Activated CD4-positive, alpha-beta T cell treated with anti-CD3 and anti-CD28 coated beads for 4 hours (primary cell): ENCODE data around the gene MYH6.
"Not testable (repeated sequence)": the region's sequence is repeated elsewhere in the genome, so short reads cannot be mapped to it uniquely, and the experiment has no call there.

Experiments
- DNase-seq, 2 donors: peaks; one replicate each; pipeline ENCODE4 v3.0.0-alpha.2; 2020

MYH6 gene

DNA sequence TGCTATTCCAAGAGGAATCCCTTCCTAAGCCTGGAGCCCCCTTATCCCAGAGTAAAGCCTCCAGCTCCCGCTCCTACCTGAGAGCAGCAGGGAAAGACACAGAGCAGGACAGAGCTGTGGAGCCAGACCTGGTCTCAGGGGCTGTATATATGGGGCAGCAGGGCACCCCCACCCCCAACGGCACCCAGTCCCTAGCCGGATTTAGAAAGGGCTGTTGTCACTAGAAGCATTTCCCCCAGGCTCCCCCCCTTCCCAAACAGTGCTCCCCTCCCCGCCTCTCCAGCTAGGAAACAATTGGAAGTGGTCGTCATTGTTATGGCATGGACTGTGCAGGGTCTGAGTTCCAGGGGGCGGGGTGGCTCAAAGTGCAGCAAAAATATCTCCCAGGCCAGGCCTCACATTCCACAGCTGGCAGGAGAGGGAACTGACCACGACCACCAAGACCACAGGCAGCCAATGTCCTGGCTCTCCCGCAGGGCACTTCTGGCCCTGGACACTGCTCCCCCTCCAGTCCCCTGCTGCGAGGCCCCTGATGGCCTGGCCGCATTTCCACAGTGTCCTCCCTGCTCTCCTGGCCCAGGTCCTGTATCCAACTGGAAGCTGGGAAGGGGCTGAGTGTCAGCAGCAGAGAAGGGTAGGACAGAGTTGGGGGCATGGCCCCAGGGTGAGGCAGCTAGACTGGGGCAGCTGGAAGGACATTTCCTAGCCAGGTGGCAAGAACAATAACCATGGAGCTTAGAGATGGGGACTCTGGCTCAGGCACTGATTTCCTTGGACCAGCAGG is 27.7 kb upstream of the MYH6 start, which contains the start of gene MYH7:
MYH7 (minus strand) TSS at position 118 of the 784 bp plus-strand sequence. CDS start 1,928 bp downstream, outside the sequence.
- DNase-seq: no peak

DNA sequence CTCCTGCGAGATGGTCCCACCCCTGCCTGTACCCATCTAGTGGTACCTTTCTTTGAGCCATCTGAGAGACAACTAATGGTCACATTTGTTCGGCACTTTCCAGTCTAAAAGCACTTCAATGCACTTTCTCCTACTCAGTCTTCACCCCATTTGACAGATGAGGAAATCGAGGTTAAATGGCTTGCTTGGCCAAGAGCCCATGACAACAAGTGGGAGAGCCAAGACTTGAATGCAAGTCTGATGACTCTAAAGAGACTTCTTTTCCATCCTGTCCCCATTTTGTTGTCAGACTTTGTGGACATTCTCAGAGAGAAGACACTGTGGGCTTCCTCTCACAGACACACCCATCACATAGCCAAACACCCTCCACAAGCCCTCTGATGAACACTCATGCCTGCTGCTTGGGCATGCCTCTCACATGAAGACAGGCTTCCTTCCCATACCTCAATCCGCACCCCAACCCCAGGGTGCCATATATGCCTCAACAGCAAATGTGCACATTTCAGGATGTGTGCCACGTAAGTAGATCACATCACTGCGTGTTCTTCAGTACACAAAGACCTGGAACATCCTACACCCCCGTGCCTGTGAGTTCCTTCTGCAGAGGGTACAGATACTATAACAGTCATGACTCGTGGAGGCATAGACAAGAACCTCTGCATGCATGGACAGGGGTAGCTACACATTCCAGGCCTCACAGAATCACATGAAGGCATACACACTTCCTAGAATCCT is 26.6 kb upstream of the MYH6 start:
- DNase-seq: no peak

DNA sequence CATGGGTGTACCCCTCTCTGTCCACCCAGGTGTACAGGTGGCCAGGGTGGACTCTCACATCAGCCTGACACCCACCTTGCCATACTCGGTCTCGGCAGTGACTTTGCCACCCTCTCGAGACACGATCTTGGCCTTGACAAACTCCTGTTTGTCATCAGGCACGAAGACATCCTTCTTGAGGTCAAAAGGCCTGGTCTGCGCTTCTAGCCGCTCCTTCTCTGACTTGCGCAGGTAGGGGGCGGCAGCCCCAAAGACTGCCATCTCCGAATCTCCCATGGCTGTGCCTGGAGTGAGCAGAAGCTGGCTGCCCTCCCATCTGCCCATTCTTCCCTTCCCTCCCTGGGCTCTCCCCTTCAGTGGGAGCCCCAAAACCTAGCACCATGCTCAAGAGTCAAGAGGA is 25.4 kb upstream of the MYH6 start:
- no peak for DNase-seq

DNA sequence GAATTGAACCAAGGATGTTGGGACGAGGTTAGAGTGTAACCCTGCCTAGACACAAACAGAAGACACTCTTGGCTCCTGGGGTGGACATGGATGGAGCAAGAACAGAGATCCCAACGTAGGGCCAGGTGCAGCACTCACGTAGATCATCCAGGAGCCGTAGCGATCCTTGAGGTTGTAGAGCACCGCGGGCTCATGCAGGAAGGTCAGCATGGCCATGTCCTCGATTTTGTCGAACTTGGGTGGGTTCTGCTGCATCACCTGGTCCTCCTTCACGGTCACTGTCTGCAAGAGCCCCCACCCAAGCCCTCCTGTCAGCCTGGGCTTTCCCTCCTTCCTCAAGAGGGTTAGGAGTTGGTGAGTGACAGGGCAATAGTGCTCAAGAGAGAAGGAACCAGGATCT is 24.9 kb upstream of the MYH6 start:
- no peak for DNase-seq

DNA sequence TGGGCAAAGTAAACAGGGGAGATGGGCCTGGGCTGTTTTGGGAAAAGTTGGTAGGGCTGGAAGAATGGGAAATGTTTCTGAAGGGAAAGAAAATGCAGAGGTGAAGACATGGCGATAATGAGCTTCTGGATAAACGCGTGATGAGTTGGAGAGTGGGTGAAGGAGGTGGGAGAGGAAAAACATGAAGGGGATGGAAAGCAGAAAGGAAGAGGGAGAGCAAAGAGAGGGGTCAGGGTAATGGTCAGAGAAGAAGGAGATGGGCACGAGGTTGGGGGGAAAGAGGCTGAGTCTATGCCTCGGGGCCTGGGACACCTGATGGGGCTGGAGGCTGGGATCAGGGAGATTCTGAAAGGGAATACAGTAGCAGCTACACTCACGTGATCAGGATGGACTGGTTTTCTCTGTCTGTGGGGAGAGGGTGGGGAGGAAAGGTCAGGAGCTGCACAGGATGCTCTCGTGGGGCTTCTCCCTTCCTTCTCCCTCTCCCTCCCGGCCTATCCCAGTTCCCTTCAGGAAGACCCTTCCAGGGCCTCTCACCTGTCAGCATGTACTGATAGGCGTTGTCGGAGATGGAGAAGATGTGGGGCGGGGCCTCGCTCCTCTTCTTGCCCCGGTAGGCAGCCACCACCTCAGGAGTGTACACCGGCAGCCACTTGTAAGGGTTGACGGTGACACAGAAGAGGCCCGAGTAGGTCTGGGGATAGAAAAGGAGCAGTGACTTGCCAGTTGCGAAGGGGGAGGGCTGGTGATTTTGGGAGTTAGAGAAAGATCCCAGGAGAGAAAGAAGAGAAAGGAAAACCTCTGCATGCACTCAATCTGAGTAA is 24.2 kb upstream of the MYH6 start:
- no peak for DNase-seq

DNA sequence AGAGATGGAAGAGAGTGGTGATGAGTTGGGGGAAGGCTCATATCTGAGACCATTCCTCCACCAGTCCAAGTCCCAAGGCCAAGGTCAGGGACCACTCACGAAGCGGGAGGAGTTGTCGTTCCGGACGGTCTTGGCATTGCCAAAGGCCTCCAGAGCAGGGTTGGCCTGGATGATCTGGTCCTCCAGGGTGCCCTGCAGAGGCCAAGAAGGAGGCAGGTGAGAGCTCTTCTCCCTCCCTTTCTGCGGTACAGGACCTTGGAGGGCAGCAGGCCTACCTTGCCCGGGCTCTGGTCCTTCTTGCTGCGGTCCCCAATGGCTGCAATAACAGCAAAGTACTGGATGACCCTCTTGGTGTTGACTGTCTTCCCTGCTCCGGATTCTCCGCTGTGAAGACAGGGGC is 23.4 kb upstream of the MYH6 start:
- DNase-seq: no peak

DNA sequence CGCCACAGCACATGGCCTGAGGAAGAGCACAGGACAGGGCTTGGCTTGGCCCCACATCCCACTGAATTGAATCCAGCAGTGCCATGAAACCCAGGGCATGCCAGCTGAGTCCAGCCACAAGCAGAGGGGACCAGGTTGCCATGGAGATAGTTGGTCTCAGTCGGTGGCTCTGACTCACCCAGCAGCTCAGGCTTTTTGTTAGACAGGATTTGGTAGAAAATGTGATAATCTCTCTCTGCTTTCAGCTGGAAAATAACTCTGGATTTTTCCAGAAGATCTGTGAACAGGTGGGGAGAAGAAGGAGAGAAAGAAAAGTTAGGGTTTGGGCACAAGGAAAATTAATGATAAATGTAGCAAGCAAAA is 22.6 kb upstream of the MYH6 start:
- no peak for DNase-seq

DNA sequence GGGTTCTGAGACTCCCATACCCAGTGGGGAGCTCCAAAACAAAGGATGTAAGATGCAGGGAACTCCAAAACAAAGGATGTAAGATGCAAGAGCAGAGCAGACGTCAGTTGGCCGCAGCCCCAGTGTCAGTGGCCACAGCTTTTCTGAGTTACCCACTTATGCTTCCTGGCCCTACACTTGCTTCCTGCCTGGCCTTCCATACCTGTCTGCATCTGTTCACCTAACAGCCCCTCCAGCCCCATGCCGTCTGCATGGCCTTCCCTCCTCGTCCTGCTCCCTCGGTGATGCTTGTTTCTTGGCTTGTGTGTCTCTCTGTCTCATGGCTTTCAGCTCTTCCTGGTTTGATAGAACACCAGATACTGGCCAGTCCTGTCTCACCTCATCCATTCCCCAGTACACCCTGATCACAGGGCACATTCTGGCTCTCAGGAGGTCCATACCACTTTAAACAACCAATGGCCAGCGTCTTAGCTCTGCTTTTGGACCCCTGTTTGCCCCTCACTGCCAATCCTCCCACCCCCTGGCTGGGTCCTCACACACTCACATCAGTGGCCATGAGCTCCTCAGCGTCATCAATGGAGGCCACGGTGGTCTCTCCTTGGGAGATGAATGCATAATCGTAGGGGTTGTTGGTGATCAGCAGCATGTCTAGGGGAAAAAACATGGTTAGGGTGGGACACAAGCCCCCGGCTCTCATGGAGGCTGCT is 22.1 kb upstream of the MYH6 start:
- DNase-seq: no peak

DNA sequence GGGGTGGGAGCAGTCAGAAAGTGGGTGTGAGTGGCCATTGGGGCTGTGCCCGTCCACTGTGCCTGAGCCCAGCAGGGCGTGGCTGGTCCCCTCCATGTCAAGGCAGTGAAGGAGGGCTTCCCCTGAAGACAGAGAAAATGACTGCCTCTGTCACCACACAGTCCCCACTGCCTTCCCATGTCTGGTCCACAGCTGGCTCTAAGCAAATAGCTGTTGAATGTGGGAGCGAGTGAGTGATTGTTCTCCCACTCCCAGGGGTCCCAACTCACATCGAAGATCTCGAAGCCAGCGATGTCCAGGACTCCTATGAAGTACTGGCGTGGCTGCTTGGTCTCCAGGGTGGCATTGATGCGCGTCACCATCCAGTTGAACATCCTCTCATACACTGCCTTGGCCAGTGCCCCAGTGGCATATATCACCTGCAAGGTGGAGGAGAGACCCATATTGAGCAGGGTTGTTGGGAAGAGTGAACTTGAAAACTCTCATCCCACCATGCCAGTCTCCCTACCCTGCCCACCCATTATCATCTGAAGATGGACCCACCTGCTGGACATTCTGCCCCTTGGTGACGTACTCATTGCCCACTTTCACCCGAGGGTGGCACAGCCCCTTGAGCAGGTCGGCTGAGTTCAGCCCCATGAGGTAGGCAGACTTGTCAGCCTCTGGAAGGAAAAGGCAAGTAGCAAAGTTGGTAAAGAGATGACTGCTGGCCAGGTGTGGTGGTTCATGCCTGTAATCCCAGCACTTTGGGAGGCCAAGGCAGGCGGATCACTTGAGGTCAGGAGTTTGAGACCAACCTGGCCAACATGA is 20.8 kb upstream of the MYH6 start:
- no peak for DNase-seq

DNA sequence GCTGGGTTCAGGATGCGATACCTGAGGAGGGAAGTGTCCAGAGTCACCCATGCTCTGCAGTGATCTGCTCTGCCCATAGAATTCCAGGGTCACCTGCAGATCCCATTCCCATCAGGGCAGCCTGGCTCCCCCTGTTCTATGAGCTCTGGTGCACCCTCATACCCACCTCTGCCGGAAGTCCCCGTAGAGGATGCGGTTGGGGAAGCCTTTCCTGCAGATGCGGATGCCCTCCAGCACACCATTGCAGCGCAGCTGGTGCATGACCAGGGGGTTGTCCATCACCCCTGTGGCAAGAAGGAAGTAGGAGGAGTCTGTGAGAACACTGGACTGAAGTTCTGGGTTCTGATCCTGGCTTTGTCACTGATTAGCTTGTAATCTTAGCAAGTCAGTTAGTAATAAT is 17.7 kb upstream of the MYH6 start:
- not testable (repeated sequence) for DNase-seq

DNA sequence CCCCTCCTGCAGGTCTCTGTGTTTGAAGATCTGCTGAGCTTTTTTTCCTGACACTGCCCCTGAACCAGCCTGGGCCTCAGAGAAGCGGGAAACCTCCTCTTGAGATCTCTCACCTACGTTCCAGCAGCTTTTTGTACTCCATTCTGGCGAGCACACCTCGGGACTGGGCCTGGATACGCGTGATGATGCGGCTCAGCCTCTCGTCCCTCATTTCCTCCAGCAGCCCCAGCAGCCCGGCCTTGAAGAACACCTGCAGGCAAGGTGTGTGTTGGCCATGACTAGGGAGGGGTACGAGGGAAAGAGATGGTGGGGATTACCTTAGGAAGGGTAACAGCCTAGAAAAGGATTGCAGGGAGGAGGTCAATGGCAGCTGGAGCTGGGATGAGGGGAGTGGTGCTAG is 17.1 kb upstream of the MYH6 start:
- no peak for DNase-seq

DNA sequence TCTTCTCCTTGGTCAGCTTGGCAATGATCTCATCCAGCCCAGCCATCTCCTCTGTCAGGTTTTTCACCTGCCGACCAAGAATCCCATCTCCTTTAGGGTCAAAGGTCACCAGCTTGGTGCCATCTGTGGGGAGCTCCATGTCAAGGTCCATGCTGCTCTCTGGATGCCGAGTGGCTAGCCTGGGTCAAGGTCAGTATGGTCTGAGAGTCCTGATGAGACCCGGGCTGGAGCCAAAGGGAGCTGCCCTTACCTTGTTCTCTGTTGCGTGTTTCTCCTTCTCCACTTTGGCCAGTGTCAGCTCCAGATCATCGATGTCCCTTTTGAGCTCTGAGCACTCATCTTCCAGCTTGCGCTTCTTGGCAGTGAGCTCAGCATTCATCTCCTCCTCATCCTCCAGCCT is 15.6 kb upstream of the MYH6 start:
- DNase-seq: no peak

DNA sequence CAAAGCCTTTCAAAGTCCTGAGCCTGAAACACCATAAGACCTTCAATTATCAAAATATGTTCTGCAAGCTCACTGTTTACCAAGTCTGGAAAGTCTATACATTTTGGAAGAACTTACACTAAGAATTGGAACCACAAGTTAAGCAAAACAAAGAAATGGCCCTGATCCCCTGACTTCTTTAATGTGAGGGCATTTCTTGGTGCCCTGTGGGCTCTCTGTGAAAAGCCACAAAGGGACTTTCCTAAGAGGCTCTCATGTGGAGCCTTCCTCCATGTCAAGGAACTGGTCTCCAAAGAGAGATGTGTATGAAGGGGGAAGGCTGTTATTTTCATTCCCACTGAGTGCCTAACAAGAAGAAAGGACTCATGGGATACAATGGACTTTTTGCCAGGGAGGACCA is 13.5 kb upstream of the MYH6 start:
- DNase-seq: no peak

DNA sequence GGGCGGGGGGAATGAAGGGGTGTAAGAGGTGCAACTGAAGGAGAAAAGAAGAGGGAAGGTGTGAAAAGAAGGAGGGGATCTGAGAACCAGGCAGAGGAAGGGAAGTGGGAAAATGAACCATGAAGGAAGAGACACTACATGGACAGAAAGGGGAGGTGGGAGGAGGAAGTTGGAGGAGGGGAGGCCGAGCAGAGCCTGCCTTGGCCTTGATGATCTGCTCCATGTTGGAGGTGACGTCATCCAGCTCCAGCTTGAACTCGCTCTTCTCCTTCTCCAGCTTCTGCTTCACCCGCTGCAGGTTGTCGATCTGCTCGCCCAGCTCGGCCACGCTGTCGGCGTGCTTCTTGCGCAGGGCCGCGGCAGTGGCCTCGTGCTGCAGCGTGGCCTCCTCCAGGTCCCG is 11.6 kb upstream of the MYH6 start:
- not testable (repeated sequence) for DNase-seq

DNA sequence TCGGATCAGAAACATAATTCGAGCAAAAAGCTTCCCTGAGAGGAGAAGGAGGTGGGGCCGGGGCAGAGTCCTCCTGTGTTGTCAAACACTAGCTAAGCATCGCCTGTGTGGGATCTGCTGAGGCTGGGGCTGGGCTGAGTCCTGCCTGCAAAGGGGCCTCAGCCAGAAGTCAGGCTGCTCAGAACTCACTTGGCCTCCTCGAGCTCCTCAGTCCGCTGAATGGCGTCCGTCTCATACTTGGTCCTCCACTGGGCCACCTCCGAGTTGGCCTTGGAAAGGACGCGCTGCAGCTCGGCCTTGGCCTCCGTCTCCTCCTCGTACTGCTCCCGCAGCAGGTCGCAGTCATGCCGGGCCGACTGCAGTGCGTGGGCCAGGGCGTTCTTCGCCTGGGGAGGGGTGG is 9.9 kb upstream of the MYH6 start:
- DNase-seq: no peak

DNA sequence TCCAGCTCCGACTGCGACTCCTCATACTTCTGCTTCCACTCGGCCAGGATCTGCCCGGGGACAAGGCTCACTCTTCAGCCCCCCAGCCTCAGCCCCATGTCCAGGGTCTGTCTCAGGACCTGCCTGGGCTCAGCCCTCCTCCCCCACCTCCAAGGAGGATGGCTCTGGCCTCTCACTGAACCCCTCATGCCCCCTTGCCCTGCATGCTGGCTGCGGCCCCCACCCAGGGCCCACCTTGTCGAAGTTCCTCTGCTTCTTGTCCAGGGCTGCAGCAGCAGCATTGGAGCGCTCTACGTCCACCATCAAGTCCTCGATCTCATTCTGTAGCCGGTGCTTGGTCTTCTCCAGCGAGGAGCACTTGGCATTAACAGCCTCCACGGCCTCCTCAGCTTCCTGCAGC is 9.2 kb upstream of the MYH6 start:
- not testable (repeated sequence) for DNase-seq

DNA sequence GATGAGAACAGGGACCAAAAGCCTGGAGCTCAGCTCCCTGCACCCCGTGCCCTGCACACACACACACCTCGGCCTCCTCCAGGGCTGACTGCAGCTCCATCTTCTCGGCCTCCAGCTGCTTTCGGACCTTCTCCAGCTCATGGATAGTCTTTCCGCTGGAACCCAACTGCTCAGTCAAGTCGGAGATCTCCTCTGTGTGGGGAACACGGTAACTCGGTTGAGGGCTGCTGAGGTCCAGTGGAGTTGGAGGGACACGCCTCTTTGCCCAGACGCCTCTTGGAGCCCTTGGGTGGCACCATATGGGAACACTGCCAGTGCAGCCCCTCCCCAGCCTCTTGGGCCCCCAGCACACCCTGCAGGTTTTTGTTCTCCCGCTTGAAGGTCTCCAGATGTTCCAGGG is 8.7 kb upstream of the MYH6 start:
- no peak for DNase-seq

DNA sequence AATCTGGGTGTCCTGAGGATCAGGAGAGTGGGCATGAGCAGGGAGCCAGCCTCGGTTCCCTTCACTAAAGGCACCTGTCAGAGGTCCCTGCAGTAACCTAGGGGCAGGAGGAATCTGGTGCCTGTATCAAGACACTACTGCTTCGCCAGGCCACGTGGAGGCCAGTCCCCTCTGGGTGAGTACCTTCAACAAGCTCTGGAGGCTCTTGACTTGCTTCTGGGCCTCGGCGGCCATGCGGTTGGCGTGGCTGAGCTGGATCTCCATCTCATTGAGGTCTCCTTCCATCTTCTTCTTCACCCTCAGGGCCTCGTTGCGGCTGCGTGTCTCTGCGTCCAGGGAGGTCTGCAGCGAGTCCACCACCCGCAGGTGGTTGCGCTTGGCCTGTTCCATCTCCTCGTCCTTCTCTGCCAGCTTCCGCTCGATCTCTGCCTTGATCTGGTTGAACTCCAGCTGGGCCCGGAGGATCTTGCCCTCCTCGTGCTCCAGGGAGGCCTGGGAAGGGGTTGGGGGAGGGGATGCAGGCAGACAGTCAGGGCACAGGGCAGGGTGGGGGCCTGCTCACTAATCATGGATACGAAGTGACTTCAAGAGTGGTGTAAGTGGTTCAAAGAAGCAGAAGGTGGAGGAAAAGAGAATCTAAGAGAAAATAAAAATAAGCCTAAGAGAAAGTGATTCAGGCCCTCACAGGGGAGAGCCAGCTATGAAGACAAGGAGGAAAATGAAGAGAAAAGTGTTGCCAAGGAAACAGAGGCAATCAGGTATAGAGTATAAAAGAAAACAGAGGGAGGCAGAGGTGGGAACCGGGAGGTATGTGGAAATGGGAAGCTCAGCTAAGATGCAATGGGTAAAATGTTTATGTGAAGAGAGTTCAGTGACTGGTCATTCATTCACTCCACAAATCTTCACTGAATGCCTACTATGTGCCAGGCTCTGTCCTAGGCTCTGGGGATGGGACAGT is 8.0 kb upstream of the MYH6 start:
- no peak for DNase-seq

DNA sequence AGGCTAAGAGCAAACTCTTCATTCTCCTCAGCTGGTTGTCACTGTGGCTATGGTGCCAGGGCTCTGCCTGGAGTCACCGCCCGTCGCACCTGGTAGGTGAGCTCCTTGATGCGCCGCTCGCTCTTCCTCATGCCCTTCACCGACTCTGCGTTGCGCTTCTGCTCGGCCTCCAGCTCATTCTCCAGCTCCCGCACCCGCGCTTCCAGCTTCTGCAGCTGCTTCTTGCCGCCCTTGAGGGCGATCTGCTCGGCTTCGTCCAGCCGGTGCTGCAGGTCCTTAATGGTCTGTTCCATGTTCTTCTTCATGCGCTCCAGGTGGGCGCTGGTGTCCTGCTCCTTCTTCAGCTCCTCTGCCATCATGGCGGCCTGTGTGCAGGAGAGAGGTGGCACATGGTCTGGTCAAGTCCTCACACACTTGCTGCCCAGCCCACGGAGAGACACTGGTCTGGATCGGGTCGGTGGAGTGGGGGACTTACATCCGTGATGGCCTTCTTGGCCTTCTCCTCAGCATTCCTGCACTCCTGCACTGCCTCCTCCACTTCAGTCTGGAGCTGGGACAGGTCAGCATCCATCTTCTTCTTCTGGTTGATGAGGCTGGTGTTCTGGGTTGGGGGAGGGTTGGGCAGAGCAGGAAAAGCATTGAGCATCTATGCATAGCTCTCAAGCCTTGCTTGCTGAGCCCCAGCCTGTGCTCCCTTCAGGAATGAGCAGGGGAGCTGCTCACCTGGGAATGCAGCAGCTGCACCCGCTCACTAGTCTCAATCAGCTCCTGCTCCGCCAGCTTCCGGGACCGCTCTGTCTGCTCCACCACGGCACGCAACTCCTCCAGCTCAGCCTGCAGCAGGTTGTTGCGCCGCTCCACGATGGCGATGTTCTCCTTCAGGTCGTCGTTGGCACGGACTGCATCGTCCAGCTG is 7.1 kb upstream of the MYH6 start:
- DNase-seq: no peak

DNA sequence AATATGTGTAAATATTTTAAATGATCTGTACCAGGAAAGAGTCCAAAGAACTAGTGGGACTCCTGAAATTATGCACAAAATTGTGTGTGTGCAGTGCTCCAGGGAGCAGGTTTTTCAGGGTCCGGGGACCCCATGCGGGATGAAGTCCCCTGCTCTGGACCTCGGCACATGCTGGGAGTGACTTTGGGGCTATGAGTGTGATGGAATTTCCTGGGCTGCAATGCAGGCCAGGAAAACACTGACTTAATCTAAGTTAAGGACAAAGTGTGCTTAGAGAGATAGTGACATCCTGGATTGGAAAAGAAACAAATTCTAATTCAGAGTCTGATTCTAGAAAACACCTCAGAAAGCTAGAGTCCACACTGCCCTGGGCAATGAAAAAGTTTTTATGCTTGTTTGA is 6.2 kb upstream of the MYH6 start:
- DNase-seq: no peak
